Measurements from ENCODE around the gene PRKCI.

GRCh38 chr3:170352936-170353335 lies 130.7 kb downstream of the PRKCI start:
- no peak for TF ChIP-seq CTCF (IDR thresholded peaks at IDR 0.05)
- no peak for TF ChIP-seq ZFX (IDR thresholded peaks at IDR 0.05; ENCODE audit: borderline replicate concordance)
